Measurements from ENCODE around the gene ARID1B.

Gene ARID1B

GRCh38 chr6:157203312-157203744 is 426.1 kb downstream of the ARID1B start:
- DNase-seq = no peak

DNA sequence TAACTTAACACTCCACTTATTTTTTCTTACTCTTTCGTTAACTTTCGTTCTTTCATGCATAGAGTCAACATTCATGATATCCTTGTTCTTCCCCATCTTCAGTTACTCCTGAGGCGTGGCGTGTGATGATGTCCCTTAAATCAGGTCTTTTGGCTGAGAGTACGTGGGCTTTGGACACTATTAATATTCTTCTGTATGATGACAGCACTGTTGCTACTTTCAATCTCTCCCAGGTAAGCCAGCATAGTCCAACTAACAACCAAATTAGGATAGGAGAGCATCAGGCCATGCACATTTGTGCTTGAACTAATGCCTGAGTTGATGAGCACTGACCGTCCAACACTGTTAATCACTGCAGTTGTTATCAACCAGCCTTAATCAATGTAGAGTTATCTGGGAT is 426.6 kb downstream of the ARID1B start:
- DNase-seq = no peak

DNA sequence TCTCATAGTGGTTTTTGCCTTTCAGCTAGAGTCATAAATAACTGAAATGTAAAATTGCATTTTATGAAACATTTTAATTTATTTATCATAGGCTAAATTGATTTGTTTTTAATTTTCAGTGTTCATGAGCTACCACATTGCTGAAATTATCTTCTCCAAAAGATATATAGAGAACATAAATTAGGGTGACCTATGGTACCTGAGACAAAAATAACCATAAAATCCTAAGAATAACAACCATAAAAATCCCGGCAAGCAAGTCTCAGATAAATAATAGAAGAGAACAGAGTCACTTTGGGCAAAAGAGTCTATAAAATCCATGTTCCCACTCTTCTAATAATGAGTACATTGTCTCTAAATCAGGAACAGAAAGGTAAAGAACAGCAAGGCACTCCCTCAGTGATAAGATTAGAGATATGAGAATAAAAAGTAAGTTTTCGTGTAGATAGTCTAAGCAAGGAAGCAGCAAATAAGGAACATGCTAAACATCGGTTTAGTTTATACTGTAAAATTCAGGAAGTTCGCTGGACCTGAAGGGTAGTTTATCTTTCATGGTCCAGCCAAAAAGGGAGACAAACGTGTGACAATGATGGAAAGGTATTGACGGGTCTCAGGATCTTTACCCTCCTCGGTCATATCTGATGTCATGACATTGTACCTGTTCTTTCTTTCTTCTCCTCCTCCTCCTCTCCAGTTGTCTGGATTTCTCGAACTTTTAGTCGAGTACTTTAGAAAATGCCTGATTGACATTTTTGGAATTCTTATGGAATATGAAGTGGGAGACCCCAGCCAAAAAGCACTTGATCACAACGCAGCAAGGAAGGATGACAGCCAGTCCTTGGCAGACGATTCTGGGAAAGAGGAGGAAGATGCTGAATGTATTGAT is 428.5 kb downstream of the ARID1B start:
- no peak for DNase-seq

- no peak for DNase-seq
Observed at GRCh38 chr6:157206359-157206815, 429.2 kb downstream of the ARID1B start.

GRCh38 chr6:157207521-157208076 is 430.4 kb downstream of the ARID1B start:
- no peak for DNase-seq

DNA sequence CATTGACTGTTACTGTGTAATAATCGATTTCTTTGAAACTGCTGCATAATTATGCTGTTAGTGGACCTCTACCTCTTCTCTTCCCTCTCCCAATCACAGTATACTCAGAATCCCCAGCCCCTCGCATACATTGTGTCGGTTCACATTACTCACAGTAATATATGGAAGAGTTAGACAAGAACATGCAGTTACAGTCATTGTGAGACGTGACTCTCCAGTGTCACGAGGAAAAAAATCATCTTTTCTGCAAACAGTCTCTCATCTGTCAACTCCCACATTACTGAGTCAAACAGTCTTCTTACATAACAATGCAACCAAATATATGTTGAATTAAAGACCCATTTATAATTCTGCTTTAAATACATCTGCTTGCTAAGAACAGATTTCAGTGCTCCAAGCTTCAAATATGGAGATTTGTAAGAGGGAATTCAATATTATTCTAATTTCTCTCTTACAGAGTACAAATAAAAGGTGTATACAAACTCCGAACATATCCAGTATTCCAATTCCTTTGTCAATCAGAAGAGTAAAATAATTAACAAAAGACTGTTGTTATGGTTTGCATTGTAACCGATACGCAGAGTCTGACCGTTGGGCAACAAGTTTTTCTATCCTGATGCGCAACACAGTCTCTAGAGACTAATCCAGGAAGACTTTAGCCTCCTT is 432.8 kb downstream of the ARID1B start:
- no peak for DNase-seq

DNA sequence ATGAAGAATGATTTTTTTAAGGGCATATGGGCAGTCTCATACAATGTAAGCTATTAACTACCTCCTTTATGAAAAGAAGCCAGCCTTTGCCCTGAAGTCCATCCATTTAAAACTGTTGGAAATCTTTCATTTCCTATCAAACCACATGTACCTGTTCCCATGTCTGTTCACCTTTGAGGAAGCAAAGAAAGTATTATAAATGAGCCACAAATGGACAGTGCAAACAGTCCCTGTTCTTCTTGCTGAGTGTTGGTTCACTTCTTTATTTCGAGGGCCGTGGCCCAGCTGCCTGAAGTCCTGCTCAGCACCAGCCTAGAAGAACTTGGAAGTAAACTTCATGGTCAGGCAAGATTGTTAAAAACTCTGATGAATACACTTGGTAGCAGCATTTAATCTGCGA is 433.8 kb downstream of the ARID1B start:
- DNase-seq = no peak

GRCh38 chr6:157211603-157212455 is 434.7 kb downstream of the ARID1B start:
- no peak for DNase-seq

GRCh38 chr6:157213426-157213825 is 436.2 kb downstream of the ARID1B start:
- no peak for DNase-seq

DNA sequence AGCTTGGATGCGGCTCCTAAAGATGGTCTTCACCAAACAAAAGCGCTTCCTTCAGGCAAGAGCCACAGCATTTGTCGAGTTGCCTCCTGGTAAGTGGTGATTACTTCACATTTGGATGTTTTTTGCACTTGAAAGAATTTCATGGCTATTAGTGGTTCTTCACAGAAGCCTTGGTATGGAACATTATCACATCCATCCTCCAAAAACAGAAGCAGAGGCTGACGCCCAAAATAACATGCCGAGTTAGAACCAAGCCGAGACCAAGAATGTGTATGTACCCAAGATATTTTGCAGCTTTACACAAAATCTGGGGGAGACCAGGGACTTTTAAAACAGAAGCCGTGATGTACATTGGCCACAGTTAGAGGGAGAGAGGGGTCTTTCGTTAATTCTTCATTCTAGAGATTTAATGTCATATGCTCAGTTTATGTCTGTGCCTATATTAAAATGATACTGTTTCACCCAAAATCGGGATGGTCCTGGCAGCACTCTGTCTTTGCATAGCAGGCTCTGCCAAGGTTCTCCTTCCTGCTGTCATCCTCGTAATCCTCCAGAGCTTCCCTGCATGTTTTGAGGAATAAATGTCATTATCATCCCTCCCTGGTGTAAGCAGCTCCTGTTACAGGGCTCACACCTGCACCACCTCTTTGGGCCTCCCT is 436.9 kb downstream of the ARID1B start:
- no peak for DNase-seq

- no peak for DNase-seq
Observed at GRCh38 chr6:157215717-157216116, 438.5 kb downstream of the ARID1B start.

DNA sequence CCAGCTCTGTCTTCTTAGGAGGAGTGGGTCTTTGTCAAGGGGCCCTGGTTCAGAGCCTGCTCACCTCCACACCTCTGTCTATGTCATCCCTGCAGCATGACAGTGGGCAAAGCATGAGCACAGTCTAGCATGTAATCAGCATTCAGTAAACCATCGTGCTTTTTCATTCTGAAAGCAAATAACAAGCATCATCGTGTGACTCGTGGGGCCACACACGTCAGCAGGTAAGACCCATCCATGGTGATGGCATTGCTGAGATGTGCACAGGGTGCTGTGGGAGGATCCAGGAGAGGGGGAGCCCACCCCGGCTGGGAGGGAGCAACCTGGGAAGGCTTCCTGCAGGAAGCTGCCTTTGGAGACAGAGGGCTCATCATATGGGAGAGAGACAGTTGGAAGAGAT is 439.4 kb downstream of the ARID1B start:
- DNase-seq = no peak

- DNase-seq = no peak
Observed at GRCh38 chr6:157217198-157217893, 440.2 kb downstream of the ARID1B start.

DNA sequence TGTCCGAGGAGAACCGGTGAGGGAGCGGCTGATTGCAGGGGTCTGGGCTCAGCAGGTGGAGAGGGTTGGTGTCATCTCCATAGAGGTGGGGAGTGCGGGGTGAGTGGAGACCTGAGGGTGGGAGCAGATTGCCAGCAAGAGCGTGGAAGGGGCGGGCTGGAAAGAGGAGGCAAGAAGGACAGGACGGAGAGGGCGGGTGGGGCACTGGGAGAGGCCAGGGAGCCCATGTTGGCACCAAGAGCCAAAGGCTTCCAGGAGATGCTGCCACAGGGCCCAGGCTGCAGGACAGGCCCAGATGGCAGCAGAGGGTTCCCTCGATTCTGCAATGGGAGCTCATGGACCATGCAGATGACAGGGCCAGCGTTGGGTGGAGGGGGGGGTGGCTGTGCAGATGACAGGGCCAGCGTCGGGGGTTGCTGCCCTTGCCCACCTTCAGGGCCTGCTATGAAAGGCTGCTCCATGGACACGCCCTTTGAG is 440.8 kb downstream of the ARID1B start:
- no peak for DNase-seq

- DNase-seq = no peak
Observed at GRCh38 chr6:157218371-157219198, 441.4 kb downstream of the ARID1B start.

DNA sequence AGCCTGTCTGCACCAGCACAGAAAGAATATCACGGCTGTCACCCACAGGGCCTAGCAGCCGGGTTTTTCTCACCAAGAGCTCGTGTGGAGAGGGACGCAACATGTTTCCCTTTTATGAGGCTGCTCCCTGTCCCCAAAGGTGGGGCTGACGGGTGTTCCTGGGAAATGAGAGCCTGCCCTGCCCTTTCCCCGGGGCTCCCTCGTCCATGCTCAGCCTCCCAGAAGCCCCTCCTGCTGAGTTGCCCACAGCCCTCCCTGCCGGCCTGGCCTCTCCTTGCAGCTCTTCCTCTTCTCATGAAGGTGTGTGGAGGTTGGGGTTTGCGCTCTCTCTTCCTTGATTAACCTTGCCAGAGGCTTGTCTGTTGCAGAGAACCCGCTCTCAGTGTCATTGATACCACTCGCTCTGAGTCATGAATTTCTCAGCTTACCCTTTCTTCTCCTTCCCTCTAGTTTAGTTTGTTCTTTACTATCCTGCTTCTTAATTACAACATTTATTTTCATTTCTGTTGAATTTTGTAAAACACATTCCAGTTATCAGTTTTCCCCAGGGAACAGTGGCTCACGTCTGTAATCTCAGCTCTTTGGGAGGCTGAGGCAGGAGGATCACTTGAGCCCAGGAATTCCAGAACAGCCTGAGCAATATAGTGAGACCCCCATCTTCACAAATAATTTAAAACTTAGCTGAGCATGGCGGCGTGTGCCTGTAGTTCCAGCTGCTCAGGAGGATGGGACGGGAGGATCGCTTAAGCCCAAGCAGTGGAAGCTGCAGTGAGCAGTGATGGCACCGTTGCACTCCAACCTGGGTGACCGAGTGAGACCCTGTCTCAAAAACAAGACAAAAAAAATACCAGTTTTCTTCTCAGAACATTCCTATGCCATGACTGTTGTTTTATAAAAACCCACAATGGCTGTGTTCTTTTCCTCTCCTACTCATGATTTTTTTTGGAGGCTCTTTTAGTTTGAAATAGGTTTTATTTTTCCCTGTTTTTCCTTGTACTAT is 442.3 kb downstream of the ARID1B start:
- DNase-seq = no peak

DNA sequence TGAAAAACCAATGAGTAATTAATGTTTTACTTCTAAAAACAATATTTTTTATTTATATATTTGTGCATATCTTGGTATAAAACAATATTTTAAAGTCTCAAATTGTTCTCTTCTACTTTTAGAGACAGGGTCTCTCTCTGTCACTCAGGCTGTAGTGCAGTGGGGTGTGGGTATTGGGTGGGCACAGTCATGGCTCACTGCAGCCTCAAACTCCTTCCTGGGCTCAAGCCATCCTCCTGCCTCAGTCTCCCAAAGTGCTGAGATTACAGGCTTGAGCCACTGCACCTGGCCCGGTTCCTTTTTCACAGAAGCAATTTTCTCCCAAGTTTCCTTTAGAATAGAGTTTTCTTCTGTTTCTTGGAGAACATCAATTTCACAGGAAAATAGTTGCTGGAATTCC is 443.3 kb downstream of the ARID1B start:
- DNase-seq = no peak

DNA sequence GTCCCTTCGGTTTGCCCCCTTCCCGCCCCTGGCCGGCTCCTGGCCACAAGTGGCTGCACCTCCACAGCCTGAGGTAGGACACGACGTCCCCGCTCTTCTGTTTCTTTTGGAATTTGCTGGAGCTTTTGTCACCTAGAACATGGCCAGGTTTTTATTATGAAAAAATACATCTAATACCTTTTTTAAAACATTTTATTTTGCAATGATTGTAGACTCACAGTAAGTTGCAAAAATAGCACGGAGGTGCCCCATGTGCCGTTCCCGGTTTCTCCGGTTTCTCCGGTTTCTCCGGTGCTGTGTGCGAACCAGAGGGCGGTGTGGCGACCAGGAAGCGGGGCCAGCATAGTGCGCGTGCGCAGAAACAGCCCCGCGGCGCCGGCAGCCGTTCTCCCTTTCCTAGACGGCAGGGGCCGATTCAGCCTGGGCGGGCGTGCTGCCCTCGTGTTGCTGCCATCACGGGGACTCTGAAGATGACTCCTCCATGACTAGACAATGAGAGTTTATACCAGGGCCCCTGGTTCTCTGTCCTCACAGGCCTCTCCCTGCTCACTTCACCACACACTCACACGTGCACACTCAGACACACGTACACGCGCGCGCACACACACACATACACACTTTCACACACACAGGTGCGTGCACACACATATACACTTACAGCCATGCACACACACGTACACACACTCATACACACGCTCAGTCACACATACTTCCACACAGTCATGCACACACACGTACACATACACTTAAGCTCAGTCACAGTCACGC is 444.1 kb downstream of the ARID1B start:
- peak; percentile 80 for DNase-seq

GRCh38 chr6:157221817-157222175 is 444.6 kb downstream of the ARID1B start:
- DNase-seq = no peak
